ENCODE results near the gene PPP1R15B.
A peak's percentile ranks its signal among the peaks of the same experiment; 100 is the strongest.

Gene PPP1R15B

GRCh38 chr1:204358605-204359004 is 53.0 kb downstream of the PPP1R15B start:
- H3K79me1 ChIP-seq (ENCODE audit: low read length) = no peaks in the 10 kb centered on the region
- H3K4me1 ChIP-seq (ENCODE audit: control insufficient read depth, low read depth, low read length) = peaks cover 3% of the 10 kb centered on the region
- H3K4ac ChIP-seq (ENCODE audit: low read depth, low read length) = no peak overlapping the region
- H3K23ac ChIP-seq (ENCODE audit: low read length) = no peak overlapping the region
- H3K27me3 ChIP-seq (ENCODE audit: insufficient read depth, low read length, poor library complexity) = no peaks in the 10 kb centered on the region
- no peak overlapping the region for H2BK120ac ChIP-seq (ENCODE audit: low read depth, low read length)
- no peak for DNase-seq
- no peak overlapping the region for H3K4me3 ChIP-seq (ENCODE audit: low read length)
- no peak overlapping the region for H3K27ac ChIP-seq (ENCODE audit: low read depth, low read length)
- H3K18ac ChIP-seq (ENCODE audit: low read length) = no peak overlapping the region
- H4K5ac ChIP-seq (ENCODE audit: low read length) = no peak overlapping the region
- no peak overlapping the region for H2BK15ac ChIP-seq (replicated peaks; ENCODE audit: low read depth)
- H2BK5ac ChIP-seq (ENCODE audit: low read length) = no peak overlapping the region
- no peak overlapping the region for H2AK5ac ChIP-seq (ENCODE audit: low read length)
- no peak overlapping the region for H3K4me2 ChIP-seq (ENCODE audit: low read length)
- WGBS (ENCODE audit: extremely low coverage, insufficient coverage, low lambda C conversion rate) = no CpG with 5 or more reads among the region's 5 CpGs
- peak overlapping the region; percentile 18 for H3K56ac ChIP-seq (ENCODE audit: low read length)
- no peak overlapping the region for H3K9ac ChIP-seq (ENCODE audit: low read length)
- H3K36me3 ChIP-seq (ENCODE audit: control insufficient read depth, insufficient read depth, low read length) = no peaks in the 10 kb centered on the region
- H3K79me2 ChIP-seq (ENCODE audit: control insufficient read depth, insufficient read depth, low read length) = no peaks in the 10 kb centered on the region
- no peak overlapping the region for H4K8ac ChIP-seq (ENCODE audit: low read depth, low read length)

- DNase-seq = peak; percentile 51
- Histone ChIP-seq H2AK5ac (ENCODE audit: low read length) (no peak overlapping the region), H3K4me3 (ENCODE audit: low read length) (no peak overlapping the region), H3K36me3 (ENCODE audit: control insufficient read depth, insufficient read depth, low read length) (no peaks in the 10 kb centered on the region), H2BK120ac (ENCODE audit: low read depth, low read length) (no peak overlapping the region), H3K79me2 (ENCODE audit: control insufficient read depth, insufficient read depth, low read length) (no peaks in the 10 kb centered on the region), H3K27me3 (ENCODE audit: insufficient read depth, low read length, poor library complexity) (no peaks in the 10 kb centered on the region), H3K56ac (ENCODE audit: low read length) (peak overlapping the region; percentile 18), H3K27ac (ENCODE audit: low read depth, low read length) (no peak overlapping the region), H4K5ac (ENCODE audit: low read length) (no peak overlapping the region), H2BK15ac (replicated peaks; ENCODE audit: low read depth) (no peak overlapping the region), H4K8ac (ENCODE audit: low read depth, low read length) (no peak overlapping the region), H2BK5ac (ENCODE audit: low read length) (no peak overlapping the region), H3K4ac (ENCODE audit: low read depth, low read length) (no peak overlapping the region), H3K4me1 (ENCODE audit: control insufficient read depth, low read depth, low read length) (peaks cover 3% of the 10 kb centered on the region), H3K18ac (ENCODE audit: low read length) (no peak overlapping the region), H3K79me1 (ENCODE audit: low read length) (no peaks in the 10 kb centered on the region), H3K4me2 (ENCODE audit: low read length) (no peak overlapping the region), H3K9ac (ENCODE audit: low read length) (no peak overlapping the region), H3K23ac (ENCODE audit: low read length) (no peak overlapping the region)
- no CpG with 5 or more reads among the region's 23 CpGs for WGBS (ENCODE audit: extremely low coverage, insufficient coverage, low lambda C conversion rate)
Measured at GRCh38 chr1:204357551-204358490, 53.8 kb downstream of the PPP1R15B start.

DNA sequence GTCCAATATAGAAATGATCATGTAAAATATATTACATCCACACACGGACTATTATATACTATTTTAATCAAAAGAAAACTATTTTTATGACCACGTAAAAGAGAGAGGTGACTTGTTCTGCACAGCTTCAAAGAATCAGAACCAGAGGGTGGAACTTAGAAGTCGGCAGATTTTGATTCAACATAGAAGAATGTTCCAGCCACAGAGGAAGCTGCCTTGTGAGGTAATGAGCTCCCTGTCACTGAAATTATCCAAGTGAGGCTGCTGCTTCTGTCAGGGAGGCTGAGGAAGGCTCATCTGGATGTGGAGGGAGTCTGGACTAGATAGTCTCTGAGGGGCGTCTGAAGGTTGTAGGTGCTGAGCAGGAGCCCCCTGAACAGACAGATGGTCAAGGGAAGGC is 54.6 kb downstream of the PPP1R15B start:
- H3K23ac ChIP-seq (ENCODE audit: low read length) = no peak overlapping the region
- H3K27me3 ChIP-seq (ENCODE audit: insufficient read depth, low read length, poor library complexity) = no peaks in the 10 kb centered on the region
- peaks cover 3% of the 10 kb centered on the region for H3K4me1 ChIP-seq (ENCODE audit: control insufficient read depth, low read depth, low read length)
- no peaks in the 10 kb centered on the region for H3K79me2 ChIP-seq (ENCODE audit: control insufficient read depth, insufficient read depth, low read length)
- H3K56ac ChIP-seq (ENCODE audit: low read length) = no peak overlapping the region
- no peak for DNase-seq
- H3K36me3 ChIP-seq (ENCODE audit: control insufficient read depth, insufficient read depth, low read length) = no peaks in the 10 kb centered on the region
- H3K4me3 ChIP-seq (ENCODE audit: low read length) = no peak overlapping the region
- H2AK5ac ChIP-seq (ENCODE audit: low read length) = no peak overlapping the region
- no peak overlapping the region for H4K5ac ChIP-seq (ENCODE audit: low read length)
- H3K18ac ChIP-seq (ENCODE audit: low read length) = no peak overlapping the region
- H3K4me2 ChIP-seq (ENCODE audit: low read length) = no peak overlapping the region
- no peak overlapping the region for H3K4ac ChIP-seq (ENCODE audit: low read depth, low read length)
- no CpG with 5 or more reads among the region's 4 CpGs for WGBS (ENCODE audit: extremely low coverage, insufficient coverage, low lambda C conversion rate)
- H3K79me1 ChIP-seq (ENCODE audit: low read length) = no peaks in the 10 kb centered on the region
- no peak overlapping the region for H3K9ac ChIP-seq (ENCODE audit: low read length)
- H3K27ac ChIP-seq (ENCODE audit: low read depth, low read length) = no peak overlapping the region
- no peak overlapping the region for H2BK120ac ChIP-seq (ENCODE audit: low read depth, low read length)
- no peak overlapping the region for H2BK15ac ChIP-seq (replicated peaks; ENCODE audit: low read depth)
- H4K8ac ChIP-seq (ENCODE audit: low read depth, low read length) = no peak overlapping the region
- no peak overlapping the region for H2BK5ac ChIP-seq (ENCODE audit: low read length)

GRCh38 chr1:204355913-204356312 is 55.7 kb downstream of the PPP1R15B start:
- H3K4me3 ChIP-seq (ENCODE audit: low read length) = no peak overlapping the region
- no peaks in the 10 kb centered on the region for H3K27me3 ChIP-seq (ENCODE audit: insufficient read depth, low read length, poor library complexity)
- no peak overlapping the region for H2BK15ac ChIP-seq (replicated peaks; ENCODE audit: low read depth)
- no peak overlapping the region for H2AK5ac ChIP-seq (ENCODE audit: low read length)
- no peak overlapping the region for H4K5ac ChIP-seq (ENCODE audit: low read length)
- no peak overlapping the region for H3K18ac ChIP-seq (ENCODE audit: low read length)
- no peak overlapping the region for H3K4me2 ChIP-seq (ENCODE audit: low read length)
- no CpG with 5 or more reads among the region's 4 CpGs for WGBS (ENCODE audit: extremely low coverage, insufficient coverage, low lambda C conversion rate)
- no peaks in the 10 kb centered on the region for H3K79me1 ChIP-seq (ENCODE audit: low read length)
- no peaks in the 10 kb centered on the region for H3K79me2 ChIP-seq (ENCODE audit: control insufficient read depth, insufficient read depth, low read length)
- H2BK120ac ChIP-seq (ENCODE audit: low read depth, low read length) = no peak overlapping the region
- H3K56ac ChIP-seq (ENCODE audit: low read length) = no peak overlapping the region
- H4K8ac ChIP-seq (ENCODE audit: low read depth, low read length) = no peak overlapping the region
- H3K4me1 ChIP-seq (ENCODE audit: control insufficient read depth, low read depth, low read length) = peaks cover 3% of the 10 kb centered on the region
- no peak overlapping the region for H3K9ac ChIP-seq (ENCODE audit: low read length)
- H2BK5ac ChIP-seq (ENCODE audit: low read length) = no peak overlapping the region
- H3K36me3 ChIP-seq (ENCODE audit: control insufficient read depth, insufficient read depth, low read length) = no peaks in the 10 kb centered on the region
- no peak for DNase-seq
- no peak overlapping the region for H3K23ac ChIP-seq (ENCODE audit: low read length)
- no peak overlapping the region for H3K27ac ChIP-seq (ENCODE audit: low read depth, low read length)
- H3K4ac ChIP-seq (ENCODE audit: low read depth, low read length) = no peak overlapping the region

DNA sequence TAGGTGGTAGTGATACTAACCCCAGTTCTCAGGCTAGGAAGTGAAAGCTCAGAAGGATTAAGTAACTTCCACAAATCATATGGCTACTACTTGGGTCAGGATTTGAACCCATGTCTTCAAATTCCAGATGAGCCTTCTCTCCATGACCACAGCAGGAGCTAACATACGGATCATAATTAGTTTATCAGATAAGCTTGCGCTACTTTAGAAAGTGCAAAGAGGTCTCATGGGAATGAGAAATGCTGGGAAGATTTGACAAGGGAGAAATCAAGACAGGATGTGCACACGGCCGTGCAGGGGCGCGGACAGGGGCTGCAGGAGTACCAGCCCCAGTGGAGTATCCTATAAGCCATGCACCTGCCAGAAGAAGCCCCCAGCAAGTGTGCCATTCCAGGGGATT is 57.0 kb downstream of the PPP1R15B start:
- Histone ChIP-seq H3K4me1 (ENCODE audit: control insufficient read depth, low read depth, low read length) (peaks cover 3% of the 10 kb centered on the region), H2BK15ac (replicated peaks; ENCODE audit: low read depth) (no peak overlapping the region)
- no CpG with 5 or more reads among the region's 6 CpGs for WGBS (ENCODE audit: extremely low coverage, insufficient coverage, low lambda C conversion rate)

More for the DNA sequence above, 57.0 kb downstream of the PPP1R15B start:
- Histone ChIP-seq H4K5ac (ENCODE audit: low read length) (no peak overlapping the region), H3K79me1 (ENCODE audit: low read length) (no peaks in the 10 kb centered on the region), H3K23ac (ENCODE audit: low read length) (no peak overlapping the region), H3K4me2 (ENCODE audit: low read length) (no peak overlapping the region), H2BK5ac (ENCODE audit: low read length) (no peak overlapping the region), H3K79me2 (ENCODE audit: control insufficient read depth, insufficient read depth, low read length) (no peaks in the 10 kb centered on the region), H4K8ac (ENCODE audit: low read depth, low read length) (no peak overlapping the region), H2AK5ac (ENCODE audit: low read length) (no peak overlapping the region), H3K56ac (ENCODE audit: low read length) (no peak overlapping the region), H3K9ac (ENCODE audit: low read length) (no peak overlapping the region), H3K18ac (ENCODE audit: low read length) (no peak overlapping the region), H3K4me3 (ENCODE audit: low read length) (no peak overlapping the region), H3K36me3 (ENCODE audit: control insufficient read depth, insufficient read depth, low read length) (no peaks in the 10 kb centered on the region), H2BK120ac (ENCODE audit: low read depth, low read length) (no peak overlapping the region), H3K4ac (ENCODE audit: low read depth, low read length) (no peak overlapping the region), H3K27ac (ENCODE audit: low read depth, low read length) (no peak overlapping the region), H3K27me3 (ENCODE audit: insufficient read depth, low read length, poor library complexity) (no peaks in the 10 kb centered on the region)
- DNase-seq = no peak
